SK-N-SH (cell line): ENCODE results near the gene TNXB.

Experiments
- NRF1 ChIP-seq: IDR thresholded peaks from 2 replicates; pipeline ENCODE4 v1.6.1; 2012; ENCODE audit warnings: low read depth, mild to moderate bottlenecking, low read length
- TCF12 ChIP-seq: IDR thresholded peaks from 2 replicates; pipeline ENCODE4 v1.4.0; 2012
- TF ChIP-seq, protein P1 (sequence below): IDR thresholded peaks from 2 replicates; pipeline ENCODE4 v1.4.0; 2012; ENCODE audit warnings: low read depth, borderline replicate concordance

DNA sequence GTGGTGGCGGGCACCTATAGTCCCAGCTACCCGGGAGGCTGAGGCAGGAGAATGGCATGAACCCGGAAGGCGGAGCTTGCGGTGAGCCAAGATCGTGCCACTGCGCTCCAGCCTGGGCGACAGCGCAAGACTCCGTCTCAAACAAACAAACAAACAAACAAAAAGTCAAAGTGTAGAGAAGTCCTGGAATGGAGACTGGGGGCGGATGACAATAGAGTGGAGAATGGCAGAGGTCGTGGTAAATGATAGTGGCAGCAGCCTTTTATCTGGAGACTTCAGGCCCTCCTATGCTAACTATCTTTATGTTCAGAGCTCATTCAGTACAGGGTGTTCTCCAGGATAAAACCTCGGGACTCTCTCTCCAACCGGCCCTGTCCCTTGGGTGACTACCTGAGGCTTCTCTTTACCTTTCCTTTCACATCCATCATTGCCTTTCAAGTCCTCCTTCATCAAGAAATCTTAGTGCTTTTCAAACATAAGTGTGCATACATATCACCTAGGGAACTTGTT lies 22.4 kb upstream of the TNXB start:
- TF ChIP-seq NRF1, result no peak
- TF ChIP-seq, protein P1, sequence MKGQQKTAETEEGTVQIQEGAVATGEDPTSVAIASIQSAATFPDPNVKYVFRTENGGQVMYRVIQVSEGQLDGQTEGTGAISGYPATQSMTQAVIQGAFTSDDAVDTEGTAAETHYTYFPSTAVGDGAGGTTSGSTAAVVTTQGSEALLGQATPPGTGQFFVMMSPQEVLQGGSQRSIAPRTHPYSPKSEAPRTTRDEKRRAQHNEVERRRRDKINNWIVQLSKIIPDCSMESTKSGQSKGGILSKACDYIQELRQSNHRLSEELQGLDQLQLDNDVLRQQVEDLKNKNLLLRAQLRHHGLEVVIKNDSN, result no peak
- no peak for TF ChIP-seq TCF12
